ENCODE results near the gene LAMA5. TPM values are rescaled to one million over a fixed set of nuclear protein-coding genes. Genes with fewer than 3 reads are reported as not detected.

LAMA5 gene
- total and polyA plus RNA-seq, 2 experiments from 2014 or later = 162 to 168 TPM

- peaks cover 62% of the 10 kb centered on the region for H3K36me3 ChIP-seq
- no peak for TF ChIP-seq CTCF (IDR thresholded peaks at IDR 0.05; ENCODE audit: low read depth, low read length)
- H3K4me1 ChIP-seq (ENCODE audit: low read depth) = no peaks in the 10 kb centered on the region
- no peak overlapping the region for H3K27ac ChIP-seq
- H3K9me3 ChIP-seq (ENCODE audit: low read depth) = no peaks in the 10 kb centered on the region
- no peak for DNase-seq (ENCODE audit: low read depth in 1 of 2, low spot score in 1 of 2)
- no peak overlapping the region for H3K4me3 ChIP-seq
- H3K27me3 ChIP-seq = no peaks in the 10 kb centered on the region
Measured at GRCh38 chr20:62314711-62315302, 52.3 kb downstream of the LAMA5 start.

DNA sequence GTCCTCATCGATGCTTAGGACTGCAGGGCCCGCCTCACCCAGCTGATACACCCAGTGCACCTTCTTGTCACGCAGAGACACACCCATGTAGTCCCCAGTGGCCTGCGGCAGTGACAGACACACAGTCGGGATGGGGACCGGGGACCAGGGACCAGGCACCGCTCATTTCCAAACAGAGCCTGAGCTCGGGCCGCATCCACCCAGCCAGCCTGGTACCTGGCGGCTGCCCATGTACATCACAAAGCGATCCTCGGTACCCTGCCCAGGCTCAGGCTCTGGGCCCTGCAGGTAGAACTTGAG is 52.8 kb downstream of the LAMA5 start:
- Histone ChIP-seq H3K27me3 (no peaks in the 10 kb centered on the region), H3K9me3 (ENCODE audit: low read depth) (no peaks in the 10 kb centered on the region), H3K27ac (no peak overlapping the region), H3K4me3 (no peak overlapping the region), H3K4me1 (ENCODE audit: low read depth) (no peaks in the 10 kb centered on the region), H3K36me3 (peaks cover 58% of the 10 kb centered on the region)
- no peak for DNase-seq (ENCODE audit: low read depth in 1 of 2, low spot score in 1 of 2)
- TF ChIP-seq CTCF (IDR thresholded peaks at IDR 0.05; ENCODE audit: low read depth, low read length) = no peak

GRCh38 chr20:62313460-62314338 is 53.4 kb downstream of the LAMA5 start:
- no peaks in the 10 kb centered on the region for H3K9me3 ChIP-seq (ENCODE audit: low read depth)
- H3K27me3 ChIP-seq = no peaks in the 10 kb centered on the region
- H3K4me1 ChIP-seq (ENCODE audit: low read depth) = no peaks in the 10 kb centered on the region
- no peak overlapping the region for H3K27ac ChIP-seq
- no peak for DNase-seq (ENCODE audit: low read depth in 1 of 2, low spot score in 1 of 2)
- H3K36me3 ChIP-seq = peaks cover 61% of the 10 kb centered on the region
- TF ChIP-seq CTCF (IDR thresholded peaks at IDR 0.05; ENCODE audit: low read depth, low read length) = no peak
- no peak overlapping the region for H3K4me3 ChIP-seq

DNA sequence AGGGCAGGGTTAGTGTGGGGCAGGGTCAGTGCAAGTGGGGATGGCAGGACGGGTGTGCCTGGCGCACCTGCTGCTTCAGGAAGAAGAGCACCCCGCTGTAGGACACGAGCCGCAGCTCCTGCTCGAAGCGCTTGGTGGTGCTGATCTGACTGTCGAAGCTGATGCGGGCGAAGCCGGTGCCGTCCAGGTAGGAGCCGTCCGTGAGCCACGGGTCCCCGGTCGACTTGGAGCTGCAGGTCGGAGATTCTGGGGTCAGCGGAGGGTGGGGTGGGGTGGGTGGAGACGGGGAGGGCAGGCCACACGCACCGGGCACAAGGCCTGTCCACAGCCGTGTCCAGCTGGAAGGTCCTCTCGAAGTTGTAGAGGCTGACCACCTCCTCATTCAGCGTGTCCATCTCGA is 54.1 kb downstream of the LAMA5 start:
- DNase-seq (ENCODE audit: low read depth in 1 of 2, low spot score in 1 of 2) = no peak
- no peak overlapping the region for H3K27ac ChIP-seq
- H3K36me3 ChIP-seq = peaks cover 67% of the 10 kb centered on the region
- TF ChIP-seq CTCF (IDR thresholded peaks at IDR 0.05; ENCODE audit: low read depth, low read length) = no peak
- H3K9me3 ChIP-seq (ENCODE audit: low read depth) = no peaks in the 10 kb centered on the region
- H3K27me3 ChIP-seq = no peaks in the 10 kb centered on the region
- H3K4me1 ChIP-seq (ENCODE audit: low read depth) = no peaks in the 10 kb centered on the region
- no peak overlapping the region for H3K4me3 ChIP-seq

DNA sequence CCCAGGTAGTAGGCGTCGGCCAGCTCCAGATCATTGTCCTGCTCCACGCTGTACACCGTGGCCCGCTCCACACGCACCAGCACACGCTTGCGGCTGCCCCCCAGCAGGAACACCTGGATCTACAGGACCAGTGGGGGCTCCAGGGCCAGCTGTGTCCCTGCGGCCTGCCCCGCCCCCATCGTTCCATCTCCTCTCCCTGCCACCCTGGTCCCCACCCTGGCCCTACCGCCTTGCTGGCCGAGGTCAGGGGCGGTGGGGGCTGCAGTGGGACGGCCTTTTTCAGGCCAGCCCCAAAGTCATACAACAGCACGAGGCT is 54.5 kb downstream of the LAMA5 start:
- Histone ChIP-seq H3K36me3 (peaks cover 71% of the 10 kb centered on the region), H3K27me3 (no peaks in the 10 kb centered on the region), H3K9me3 (ENCODE audit: low read depth) (no peaks in the 10 kb centered on the region), H3K4me3 (no peak overlapping the region), H3K4me1 (ENCODE audit: low read depth) (no peaks in the 10 kb centered on the region), H3K27ac (no peak overlapping the region)
- no peak for TF ChIP-seq CTCF (IDR thresholded peaks at IDR 0.05; ENCODE audit: low read depth, low read length)
- DNase-seq (ENCODE audit: low read depth in 1 of 2, low spot score in 1 of 2) = no peak
